PFSK-1 (cell line): ENCODE data around the gene OR2M5.

ENCODE experiments used
- FOXP2 ChIP-seq: optimal IDR thresholded peaks from 2 replicates; pipeline ENCODE3; 2011; ENCODE audit warnings: borderline replicate concordance, control low read depth, inconsistent platforms; ENCODE audit not compliant: insufficient read depth; ENCODE audit errors: extremely low read length, extremely low read depth
- POLR2AphosphoS5 ChIP-seq: IDR thresholded peaks from 2 replicates; pipeline ENCODE4 v1.6.1; 2012; ENCODE audit warnings: low read depth, mild to moderate bottlenecking, control low read depth, low read length, moderate library complexity
- SIN3A ChIP-seq: IDR thresholded peaks from 2 replicates; pipeline ENCODE4 v1.6.1; 2012; ENCODE audit warnings: mild to moderate bottlenecking, low read length, moderate library complexity, borderline replicate concordance; ENCODE audit not compliant: insufficient read depth
- TAF1 ChIP-seq: IDR thresholded peaks from 2 replicates; pipeline ENCODE4 v1.6.1; 2012; ENCODE audit warnings: low read length, control low read depth, borderline replicate concordance; ENCODE audit not compliant: insufficient read depth
- TF ChIP-seq, protein P1 (sequence below), 2 experiments: IDR thresholded peaks; 2 replicates each; pipeline versions ENCODE4 v1.6.1 to v1.8.0; 2011 to 2012; ENCODE audit warnings: low read depth in 2 of 2, low read length in 2 of 2, control low read depth in 1 of 2, inconsistent platforms in 1 of 2, mild to moderate bottlenecking in 1 of 2, moderate library complexity in 1 of 2; ENCODE audit not compliant: insufficient read depth in 1 of 2

Gene OR2M5

DNA sequence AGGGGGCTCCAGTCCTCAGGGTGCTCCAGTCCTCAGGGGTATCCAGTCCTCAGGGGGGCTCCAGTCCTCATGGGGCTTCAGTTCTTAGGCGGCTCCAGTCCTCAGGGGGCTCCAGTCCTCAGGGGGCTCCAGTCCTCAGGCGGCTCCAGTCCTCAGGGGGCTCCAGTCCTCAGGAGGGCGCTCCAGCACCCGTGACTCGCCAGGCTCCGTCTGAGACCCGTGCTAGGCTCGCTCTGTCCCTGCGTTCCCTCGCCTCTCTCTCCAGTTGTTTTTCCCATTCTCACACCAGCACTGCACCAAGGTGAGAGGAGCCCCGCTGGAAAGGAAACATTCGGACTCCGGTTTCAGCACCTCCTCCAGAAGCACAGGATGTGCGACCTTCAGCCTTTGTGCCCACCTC, 20.2 kb downstream of the OR2M5 start:
- TF ChIP-seq, protein P1, sequence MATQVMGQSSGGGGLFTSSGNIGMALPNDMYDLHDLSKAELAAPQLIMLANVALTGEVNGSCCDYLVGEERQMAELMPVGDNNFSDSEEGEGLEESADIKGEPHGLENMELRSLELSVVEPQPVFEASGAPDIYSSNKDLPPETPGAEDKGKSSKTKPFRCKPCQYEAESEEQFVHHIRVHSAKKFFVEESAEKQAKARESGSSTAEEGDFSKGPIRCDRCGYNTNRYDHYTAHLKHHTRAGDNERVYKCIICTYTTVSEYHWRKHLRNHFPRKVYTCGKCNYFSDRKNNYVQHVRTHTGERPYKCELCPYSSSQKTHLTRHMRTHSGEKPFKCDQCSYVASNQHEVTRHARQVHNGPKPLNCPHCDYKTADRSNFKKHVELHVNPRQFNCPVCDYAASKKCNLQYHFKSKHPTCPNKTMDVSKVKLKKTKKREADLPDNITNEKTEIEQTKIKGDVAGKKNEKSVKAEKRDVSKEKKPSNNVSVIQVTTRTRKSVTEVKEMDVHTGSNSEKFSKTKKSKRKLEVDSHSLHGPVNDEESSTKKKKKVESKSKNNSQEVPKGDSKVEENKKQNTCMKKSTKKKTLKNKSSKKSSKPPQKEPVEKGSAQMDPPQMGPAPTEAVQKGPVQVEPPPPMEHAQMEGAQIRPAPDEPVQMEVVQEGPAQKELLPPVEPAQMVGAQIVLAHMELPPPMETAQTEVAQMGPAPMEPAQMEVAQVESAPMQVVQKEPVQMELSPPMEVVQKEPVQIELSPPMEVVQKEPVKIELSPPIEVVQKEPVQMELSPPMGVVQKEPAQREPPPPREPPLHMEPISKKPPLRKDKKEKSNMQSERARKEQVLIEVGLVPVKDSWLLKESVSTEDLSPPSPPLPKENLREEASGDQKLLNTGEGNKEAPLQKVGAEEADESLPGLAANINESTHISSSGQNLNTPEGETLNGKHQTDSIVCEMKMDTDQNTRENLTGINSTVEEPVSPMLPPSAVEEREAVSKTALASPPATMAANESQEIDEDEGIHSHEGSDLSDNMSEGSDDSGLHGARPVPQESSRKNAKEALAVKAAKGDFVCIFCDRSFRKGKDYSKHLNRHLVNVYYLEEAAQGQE (IDR thresholded peaks at IDR 0.05; ENCODE audit: insufficient read depth in 1 of 2, low read depth in 2 of 2, low read length in 2 of 2), result no peak
- no peak for TF ChIP-seq TAF1
- TF ChIP-seq FOXP2, result no peak
- no peak for TF ChIP-seq SIN3A
- no peak for TF ChIP-seq POLR2AphosphoS5

- TF ChIP-seq FOXP2 (no peak), TAF1 (no peak), SIN3A (no peak), POLR2AphosphoS5 (no peak)
- TF ChIP-seq, protein P1 (IDR thresholded peaks at IDR 0.05; ENCODE audit: insufficient read depth in 1 of 2, low read depth in 2 of 2, low read length in 2 of 2), result no peak
Observed at GRCh38 chr1:248174521-248174920, 29.6 kb downstream of the OR2M5 start, which contains the start of gene OR2M2. Gene OR2M2 (plus strand): TSS chr1:248174821. CDS start chr1:248179986, 5,165 bp downstream.

DNA sequence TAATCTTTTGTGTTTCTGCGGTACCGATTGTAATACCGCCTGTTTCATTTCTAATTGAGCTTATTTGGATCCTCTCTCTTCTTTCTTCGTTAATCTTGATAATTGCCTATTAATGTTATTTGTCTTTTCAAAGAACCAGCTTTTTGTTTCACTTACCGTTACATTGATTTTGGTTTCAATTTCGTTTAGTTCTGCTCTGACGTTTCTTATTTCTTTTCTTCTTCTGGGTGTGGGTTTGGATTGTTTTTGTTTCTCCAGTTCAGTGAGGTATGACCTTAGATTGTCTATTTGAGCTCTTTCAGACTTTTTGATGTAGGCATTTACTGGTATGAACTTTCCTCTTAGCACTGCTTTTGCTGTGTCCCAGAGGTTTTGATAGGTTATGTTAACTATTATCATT, 39.0 kb downstream of the OR2M5 start:
- TF ChIP-seq TAF1 (no peak), FOXP2 (no peak)

- TF ChIP-seq, protein P1 (IDR thresholded peaks at IDR 0.05; ENCODE audit: insufficient read depth in 1 of 2, low read depth in 2 of 2, low read length in 2 of 2), result no peak
- TF ChIP-seq POLR2AphosphoS5 (no peak), TAF1 (no peak), SIN3A (no peak), FOXP2 (no peak)
Observed at GRCh38 chr1:248187363-248187762, 42.4 kb downstream of the OR2M5 start.

GRCh38 chr1:248189026-248189425, 44.1 kb downstream of the OR2M5 start:
- TF ChIP-seq TAF1 (no peak), POLR2AphosphoS5 (no peak), FOXP2 (no peak), SIN3A (no peak)
- TF ChIP-seq, protein P1 (IDR thresholded peaks at IDR 0.05; ENCODE audit: insufficient read depth in 1 of 2, low read depth in 2 of 2, low read length in 2 of 2), result no peak

DNA sequence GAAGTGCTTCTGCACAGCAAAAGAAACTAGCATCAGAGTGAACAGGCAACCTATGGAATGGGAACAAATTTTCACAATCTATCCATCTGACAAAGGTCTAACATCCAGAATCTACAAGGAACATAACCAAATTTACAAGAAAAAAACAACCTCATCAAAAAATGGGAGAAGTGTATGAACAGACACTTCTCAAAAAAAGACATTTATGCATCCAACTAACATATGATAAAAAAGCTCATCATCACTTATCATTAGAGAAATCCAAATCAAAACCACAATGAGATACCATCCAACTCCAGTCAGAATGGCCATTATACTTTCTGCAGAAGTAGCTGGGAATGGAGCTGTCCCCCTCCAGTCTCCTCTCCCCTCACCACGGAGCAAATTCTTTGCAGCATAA, 49.2 kb downstream of the OR2M5 start:
- TF ChIP-seq TAF1, result no peak
- no peak for TF ChIP-seq SIN3A
- TF ChIP-seq, protein P1 (IDR thresholded peaks at IDR 0.05; ENCODE audit: insufficient read depth in 1 of 2, low read depth in 2 of 2, low read length in 2 of 2), result no peak
- no peak for TF ChIP-seq FOXP2
- TF ChIP-seq POLR2AphosphoS5, result no peak
